Eye (tissue), 1 donor: ENCODE data around the gene S100A1.
"Not testable (repeated sequence)": the region's sequence is repeated elsewhere in the genome, so short reads cannot be mapped to it uniquely, and the experiment has no call there.

Source experiments
- DNase-seq: peaks from one replicate; pipeline ENCODE4 v3.0.0-alpha.2; 2015

Gene S100A1

DNA sequence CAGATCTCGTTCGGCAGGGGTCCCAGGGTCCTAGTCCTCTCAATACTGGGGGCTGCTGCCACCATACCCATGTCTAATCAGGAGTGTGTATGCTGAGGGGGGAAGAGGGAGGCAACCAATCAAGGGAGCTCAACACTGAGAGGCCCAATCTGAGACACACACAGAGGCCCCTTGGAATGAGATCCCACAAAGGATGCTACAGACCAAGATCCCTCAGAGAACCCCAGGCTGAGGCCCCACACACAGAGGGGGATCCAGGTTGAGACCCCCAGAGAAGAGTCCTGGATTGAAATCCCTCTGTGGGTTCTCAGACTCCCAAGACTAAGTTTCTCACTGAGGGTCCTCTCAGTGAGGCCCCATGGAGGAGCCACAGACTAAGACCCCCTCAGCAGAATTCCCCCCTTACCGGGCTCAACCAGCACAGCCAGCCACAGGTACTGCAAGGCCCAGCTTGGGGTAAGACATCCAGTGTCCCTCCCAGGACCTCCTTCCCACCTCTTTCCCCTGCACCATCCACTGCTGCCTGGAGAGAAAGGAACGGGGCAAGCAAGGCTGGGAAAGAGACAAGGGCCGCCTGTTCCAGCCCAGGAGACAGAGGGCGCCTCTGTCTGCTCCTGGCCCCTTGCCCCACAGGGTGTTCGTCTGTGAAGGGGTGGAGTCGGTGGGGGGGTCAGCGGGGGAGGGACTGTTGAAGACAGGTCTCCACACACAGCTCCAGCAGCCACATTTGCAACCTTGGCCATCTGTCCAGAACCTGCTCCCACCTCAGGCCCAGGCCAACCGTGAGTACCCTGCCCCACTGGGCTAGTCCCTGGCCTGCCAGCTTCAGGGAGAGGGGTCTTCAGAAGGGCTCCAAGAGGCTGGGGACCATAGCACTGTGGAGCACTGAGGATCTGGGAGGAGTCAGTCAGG, at the start of gene S100A1:
Gene S100A1 (plus strand): TSS at position 720 of the 912 bp plus-strand sequence. CDS start 2,088 bp downstream, outside the sequence.
- no peak for DNase-seq

DNA sequence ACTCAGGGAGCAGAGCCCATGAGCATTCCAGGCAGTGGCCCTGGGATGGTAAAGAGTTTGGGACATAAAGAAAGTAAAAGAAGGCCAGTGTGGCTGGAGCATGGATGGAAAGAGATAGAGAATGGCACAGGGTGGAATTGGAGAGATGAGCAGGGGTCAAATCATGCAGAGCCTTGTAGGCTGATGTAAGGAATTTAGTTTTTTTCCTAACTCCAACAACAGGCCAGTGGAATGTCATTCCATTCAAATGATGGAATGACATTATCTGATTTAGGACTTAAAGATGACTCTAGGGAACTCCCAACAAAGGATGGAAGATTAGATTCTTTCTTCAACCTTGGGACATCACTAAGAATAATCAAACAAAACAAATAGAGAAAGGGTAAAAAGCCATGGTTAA, 49.7 kb upstream of the S100A1 start:
- DNase-seq, result no peak

DNA sequence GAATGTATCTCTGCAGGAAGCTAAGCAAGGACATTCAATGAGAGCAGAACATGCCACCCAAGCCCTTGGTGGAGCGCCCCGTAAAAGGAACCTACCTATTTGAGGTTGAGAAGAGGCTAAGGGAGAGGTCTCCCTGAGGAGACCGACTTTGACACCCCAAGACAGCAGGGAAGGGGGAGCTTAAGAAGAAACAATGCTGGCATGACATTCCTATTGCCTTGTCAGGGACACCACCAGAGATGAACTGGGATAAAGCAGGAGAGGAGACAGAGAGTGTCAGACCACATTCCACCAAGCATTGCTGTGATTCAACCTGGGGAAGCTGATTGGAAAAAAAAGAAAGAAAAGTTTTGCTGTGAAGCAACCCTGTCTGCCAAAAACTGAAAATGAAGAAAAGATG, 49.3 kb upstream of the S100A1 start:
- no peak for DNase-seq

DNA sequence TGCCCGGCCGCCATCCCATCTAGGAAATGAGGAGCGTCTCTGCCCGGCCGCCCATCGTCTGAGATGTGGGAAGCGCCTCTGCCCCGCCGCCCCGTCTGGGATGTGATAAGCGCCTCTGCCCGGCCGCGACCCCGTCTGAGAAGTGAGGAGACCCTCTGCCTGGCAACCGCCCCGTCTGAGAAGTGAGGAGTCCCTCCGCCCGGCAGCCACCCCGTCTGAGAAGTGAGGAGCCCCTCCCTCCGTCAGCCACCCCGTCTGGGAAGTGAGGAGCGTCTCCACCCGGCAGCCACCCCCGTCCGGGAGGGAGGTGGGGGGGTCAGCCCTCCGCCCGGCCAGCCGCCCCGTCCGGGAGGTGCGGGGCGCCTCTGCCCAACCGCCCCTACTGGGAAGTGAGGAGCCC, 45.4 kb upstream of the S100A1 start:
- DNase-seq, result not testable (repeated sequence)

DNA sequence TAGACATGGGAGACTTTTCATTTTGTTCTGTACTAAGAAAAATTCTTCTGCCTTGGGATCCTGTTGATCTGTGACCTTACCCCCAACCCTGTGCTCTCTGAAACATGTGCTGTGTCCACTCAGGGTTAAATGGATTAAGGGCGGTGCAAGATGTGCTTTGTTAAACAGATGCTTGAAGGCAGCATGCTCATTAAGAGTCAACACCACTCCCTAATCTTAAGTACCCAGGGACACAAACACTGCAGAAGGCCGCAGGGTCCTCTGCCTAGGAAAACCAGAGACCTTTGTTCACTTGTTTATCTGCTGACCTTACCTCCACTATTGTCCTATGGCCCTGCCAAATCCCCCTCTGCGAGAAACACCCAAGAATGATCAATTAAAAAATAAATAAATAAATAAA, 44.7 kb upstream of the S100A1 start:
- not testable (repeated sequence) for DNase-seq

DNA sequence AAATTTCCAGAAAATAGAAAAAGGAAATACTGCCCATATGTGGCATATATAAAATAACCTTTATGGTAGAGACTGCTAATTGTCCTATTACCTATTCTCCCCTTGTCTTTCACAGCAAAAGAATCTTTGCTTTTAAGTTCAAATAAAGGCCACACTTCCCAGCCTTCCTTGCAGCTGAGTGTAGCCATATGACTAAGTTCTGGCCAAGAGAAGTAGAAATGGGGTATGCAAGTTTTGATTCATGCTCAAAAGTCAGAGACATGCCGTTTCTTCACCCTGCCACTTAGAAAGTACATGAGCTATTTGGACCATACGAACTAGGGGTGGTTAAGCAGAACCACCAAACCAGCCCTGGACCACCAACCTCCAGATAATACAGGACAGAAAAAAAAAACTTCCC, 44.3 kb upstream of the S100A1 start:
- DNase-seq, result no peak

DNA sequence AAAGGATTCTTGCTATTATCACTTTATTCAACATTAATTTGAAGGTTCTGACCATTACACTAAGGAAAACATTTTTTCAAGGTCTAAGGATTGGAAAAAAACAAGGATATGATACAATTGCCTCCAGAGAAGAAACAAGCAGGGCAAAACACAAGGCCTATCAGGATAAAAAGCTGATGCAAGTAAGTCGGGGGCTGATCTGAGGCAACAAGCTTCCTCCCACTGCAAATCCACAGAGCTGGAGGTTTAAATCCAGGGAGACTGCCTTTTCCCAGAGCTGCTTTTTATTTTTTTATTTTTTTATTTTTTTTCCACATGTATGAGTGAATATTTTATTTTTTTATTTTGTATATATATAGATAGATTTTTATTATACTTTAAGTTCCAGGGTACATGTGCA, 43.2 kb upstream of the S100A1 start:
- DNase-seq, result no peak

DNA sequence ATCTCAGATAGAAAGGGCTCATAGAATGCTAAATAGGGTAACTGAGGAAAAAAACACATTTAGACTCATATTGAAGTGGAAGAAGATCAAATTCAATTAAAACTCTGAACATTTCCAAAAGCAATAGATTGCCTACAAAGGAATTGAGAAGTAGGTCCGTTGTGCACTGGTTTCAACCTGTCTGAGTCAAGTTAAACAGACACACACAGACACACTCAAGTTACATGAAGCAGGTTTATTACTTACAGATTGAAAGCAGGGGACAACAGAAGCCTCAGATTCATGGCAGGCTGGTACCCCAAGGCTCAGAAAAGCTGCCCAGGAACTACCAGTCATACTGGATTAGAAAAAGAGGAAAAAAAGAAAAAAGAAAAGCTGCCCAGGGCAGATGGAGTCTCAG, 41.9 kb upstream of the S100A1 start:
- DNase-seq, result no peak

DNA sequence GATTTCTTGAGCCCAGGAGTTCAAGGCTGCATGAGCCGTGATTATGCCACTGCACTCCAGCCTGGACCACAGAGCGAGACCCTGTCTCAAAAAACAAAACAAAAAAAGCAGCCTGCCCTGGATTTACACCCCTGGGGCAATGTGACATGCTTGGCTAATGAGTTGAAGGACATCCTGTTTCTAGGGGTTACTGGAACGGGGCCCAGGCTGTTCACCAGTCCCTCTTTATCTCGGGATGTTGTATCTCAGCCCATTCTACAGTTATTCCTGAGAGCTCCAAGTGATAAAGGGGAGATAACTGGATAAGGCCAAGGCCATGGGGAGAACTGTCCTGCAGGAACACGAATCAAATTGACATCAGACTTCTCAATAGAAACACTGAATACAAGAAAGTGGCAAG, 40.9 kb upstream of the S100A1 start:
- DNase-seq, result no peak

DNA sequence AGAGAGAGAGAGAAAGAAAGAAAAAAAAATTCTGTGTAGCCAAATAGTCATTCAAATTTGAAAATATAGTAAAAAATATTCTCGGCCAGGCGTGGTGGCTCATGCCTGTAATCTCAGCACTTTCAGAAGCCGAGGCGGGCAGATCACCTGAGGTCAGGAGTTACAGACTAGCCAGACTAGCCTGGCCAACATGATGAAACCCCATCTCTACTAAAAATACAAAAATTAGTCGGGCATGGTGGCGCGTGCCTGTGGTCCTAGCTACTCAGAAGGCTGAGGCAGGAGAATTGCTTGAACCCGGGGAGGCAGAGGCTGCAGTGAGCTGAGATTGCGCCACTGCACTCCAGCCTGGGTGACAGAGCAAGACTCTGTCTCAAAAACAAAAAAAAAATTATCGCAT, 40.2 kb upstream of the S100A1 start:
- DNase-seq, result not testable (repeated sequence)

DNA sequence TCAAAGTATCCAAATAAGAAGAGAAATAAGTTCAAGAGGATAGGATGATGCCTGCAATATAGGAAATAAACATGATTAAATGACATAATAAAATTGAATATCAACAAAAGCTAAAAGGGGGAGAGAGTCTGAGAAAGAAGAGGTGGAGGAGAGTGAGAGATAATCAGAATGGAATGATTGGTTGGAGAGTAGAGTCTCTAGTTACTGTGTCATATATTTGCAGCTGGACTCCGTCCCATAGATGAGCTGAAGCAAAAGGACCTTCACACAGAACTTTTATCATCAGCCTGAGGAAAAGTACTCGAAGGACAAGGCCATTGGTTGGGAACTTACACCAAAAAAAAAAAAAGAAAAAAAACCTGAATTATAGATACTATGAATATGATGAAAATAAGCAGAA, 39.8 kb upstream of the S100A1 start:
- DNase-seq, result no peak

DNA sequence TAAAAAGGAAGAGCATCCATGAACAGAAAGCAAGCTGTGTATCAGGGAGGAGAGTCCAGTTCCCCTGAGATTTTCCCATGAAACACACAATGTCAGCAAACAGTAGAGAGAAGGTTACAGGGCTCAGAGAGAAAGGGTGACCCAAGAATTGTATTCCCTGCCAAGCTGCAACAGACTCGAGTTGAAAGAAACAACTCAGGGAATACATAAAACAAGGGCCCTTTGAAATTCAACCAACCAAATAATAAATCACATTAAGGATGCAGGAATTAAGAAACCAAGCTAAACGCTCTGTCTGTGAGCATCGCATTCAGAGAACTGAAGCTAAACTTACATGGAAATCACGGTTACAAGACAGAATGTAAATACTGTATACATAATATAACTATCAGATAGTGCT, 35.5 kb upstream of the S100A1 start:
- peak; percentile 14 for DNase-seq

DNA sequence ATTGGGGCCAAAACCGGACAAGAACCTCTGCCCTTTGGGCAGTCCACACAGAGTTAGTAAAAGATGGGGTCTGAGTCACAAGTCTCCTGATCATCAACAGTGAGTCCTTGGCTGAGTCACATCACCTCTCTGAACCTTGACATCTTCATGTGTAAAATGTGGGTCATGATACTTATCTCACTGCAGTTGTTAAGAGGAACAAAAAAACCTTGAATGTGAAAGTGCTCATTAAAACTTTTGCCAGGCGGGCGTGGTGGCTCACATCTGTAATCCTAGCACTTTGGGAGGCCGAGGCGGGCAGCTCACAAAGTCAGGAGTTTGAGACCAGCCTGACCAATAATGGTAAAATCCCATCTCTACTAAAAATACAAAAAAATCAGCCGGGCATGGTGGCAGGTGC, 31.0 kb upstream of the S100A1 start:
- no peak for DNase-seq

DNA sequence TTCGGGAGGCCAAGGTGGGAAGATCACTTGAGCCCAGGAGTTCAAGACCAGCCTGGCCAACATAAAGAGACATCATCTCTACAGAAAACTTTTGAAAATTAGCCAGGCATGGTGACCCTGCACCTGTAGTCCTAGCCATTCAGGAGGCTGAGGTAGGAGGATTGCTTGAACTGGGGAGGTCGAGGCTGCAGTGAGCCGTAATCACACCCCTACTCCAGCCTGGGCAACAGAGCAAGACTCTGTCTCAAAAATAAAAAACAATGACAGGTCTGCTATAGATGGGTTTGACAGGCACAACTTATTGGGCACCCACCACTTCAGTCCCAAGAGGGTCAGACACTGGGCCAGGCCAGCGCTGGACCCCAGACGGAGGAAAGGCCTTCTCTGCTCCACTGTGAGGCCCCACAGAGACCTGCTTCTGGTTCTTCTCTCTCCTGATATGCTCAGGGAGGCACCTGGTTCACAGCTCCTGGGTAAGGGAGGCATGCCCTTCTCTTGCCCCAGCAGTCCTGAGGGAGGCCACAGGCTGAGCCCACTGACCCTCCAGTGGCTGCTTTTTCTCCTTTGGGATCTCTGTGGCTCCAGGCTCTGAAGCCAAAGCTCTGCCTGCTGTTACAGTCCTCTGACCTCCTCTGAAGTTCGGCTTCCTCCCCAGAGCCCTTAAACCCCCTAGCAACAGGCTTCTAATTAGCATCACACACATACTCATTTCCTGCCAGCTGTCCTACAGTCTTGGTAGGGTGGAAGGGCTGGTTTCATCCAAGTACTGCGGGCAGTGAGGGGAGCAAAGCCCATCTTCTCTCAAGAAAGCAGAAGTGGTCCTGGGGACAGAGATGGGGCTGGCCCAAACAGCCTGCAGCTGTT, 29.7 kb upstream of the S100A1 start:
- DNase-seq, result peak; percentile 59

DNA sequence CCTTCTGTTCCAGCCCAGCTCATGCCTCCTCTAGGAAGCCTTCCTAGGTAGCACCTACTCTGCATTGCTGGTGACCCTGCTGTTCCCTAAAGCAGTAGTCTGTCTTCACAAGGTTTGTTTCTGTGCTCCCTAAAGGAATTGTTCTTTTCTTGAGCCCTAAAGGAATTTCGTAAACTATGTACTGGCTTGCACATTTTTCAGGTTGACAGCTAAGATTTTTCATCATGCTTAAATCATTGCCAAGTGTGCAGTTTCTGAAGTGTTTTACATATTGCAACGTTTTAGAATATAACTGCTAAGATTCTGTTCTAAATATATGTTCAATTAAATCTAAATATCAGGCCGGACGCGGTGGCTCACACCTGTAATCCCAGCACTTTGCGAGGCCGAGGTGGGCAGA, 28.4 kb upstream of the S100A1 start:
- no peak for DNase-seq

DNA sequence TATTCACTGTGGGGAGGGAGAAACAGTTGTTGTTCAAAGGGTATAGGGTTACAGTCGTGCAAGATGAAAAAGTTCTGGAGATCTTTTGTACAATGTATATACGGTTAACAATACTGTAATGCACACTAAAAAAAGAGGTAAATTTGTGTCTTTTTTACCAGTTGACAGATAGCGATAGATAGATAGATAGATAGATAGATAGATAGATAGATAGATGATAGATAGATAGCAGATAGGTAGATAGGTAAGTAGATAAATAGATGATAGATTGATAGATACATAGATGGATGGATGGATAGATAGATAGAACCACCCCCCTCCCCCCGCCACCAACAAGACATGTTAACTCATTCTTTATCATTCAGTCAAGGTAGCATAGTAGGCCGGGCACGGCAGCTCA, 25.5 kb upstream of the S100A1 start:
- no peak for DNase-seq

DNA sequence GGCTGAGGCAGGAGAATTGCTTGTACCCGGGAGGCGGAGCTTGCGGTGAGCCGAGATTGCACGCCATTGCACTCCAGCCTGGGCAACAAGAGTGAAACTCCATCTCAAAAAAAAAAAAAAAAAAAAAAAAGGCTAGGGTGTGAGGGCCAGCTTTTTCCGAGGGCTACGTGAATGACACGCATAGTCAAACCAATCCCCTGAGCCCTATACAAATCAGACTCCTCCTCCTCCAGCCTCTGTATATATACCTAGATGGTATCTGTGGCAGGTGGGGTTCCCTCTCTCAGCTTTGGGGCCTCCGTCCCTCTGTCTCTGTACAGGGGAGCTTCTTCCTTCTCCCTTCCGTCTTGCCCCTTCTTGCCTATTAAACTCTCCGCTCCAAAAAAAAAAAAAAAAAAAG, 22.0 kb upstream of the S100A1 start:
- DNase-seq, result no peak

DNA sequence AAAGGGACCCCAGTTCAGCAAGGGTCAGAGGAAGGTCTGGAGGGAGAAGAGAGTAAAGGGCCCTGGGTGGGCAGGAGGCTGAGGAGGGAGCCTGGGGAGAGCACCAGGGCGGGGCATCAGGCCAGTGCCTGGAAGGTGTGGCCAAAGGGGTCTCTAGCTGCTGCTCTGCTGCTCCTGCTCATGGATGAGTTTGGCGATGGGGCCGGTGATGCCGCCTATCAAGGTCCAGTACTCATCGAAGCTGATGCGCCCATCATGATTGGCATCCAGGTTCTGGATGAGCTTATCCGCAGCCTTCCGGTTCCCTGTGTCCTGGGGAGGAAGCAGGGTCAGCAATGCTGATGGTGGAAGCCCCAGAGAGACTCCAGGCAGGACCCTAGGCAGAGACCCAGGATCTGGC, 20.9 kb upstream of the S100A1 start:
- no peak for DNase-seq

DNA sequence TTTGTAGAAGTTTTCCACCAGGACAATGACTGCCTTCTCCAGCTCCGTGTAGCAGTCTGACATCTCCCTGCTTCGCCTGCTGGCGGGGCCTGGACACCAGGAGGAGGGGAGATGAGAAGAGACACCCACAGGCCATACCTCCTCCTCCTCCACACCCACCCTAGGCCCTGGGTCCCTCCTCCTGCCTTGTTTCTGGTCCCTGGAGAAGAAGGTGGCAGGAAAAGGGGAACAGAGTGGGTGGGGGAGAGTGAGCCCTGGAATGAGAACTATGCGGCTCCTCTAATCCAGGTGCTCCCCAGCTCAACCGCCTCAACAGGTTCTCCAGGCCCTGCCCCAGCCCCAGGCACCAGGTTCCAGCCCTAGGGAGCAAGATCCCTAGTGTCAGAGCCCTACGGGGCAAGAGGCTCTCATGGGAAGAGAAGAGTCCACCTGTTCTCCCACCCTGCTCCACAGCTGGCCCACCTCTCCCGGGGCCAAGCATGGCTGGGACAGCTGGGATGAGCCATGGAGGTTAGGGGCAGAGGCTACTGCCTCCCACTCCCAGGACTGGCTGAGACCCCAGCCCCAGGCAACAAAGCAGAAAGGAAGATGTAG, 20.0 kb upstream of the S100A1 start:
- DNase-seq, result no peak

DNA sequence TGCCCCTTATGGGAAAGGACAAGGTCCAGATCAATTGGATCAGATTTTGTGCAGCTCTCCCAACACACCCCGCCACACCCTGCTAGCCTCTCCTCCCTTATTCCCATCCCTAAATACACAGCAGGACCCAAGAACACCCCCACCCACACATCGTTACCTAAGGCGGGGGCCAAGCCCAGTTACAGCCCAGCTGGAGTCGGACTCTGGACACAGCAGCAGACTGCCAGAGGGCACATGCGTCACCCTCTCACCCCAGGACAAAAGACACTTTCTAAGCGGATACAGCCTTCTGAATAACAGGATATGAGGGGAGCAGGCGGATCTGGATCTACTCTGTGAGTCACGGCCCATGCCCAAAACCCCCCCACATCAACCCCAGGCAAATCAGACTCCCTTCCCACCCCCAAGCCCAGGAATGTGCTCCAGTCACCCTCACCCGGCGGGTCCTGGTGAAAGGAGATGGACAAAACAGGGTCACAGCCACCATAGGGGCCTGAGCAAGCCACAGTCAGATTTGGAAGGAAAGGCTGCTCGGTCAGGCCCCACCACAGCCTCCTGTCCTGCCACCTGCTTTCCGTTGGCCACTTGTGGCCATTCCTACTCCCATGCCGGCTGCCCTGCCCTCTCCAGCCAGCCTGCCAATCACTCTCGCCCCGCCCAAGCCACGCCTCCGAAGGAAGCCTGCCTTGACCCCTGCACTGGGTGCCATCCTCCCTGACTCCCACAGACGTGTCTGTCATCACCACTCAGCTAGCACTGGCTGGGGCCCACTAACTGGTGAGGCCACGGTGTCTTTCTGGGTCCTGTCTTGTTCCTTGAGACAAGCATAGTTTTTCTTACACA, 19.3 kb upstream of the S100A1 start:
- DNase-seq, result peak; percentile 56

DNA sequence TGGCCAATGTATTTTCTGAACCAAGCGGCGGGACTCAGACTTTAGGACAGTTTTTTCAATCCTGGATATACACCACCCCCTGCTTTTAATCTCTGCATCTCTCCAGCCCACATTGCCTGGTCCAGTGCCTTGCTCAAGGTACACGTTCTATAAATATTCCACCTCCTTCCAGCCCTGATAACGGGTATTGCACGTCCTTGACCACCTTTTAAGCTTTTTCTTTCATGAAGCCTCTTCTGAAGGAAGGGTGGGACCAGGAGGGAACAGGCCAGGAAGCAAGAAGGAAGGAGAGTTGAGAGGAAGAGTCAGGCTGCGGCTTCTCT, 18.7 kb upstream of the S100A1 start:
- DNase-seq, result no peak

DNA sequence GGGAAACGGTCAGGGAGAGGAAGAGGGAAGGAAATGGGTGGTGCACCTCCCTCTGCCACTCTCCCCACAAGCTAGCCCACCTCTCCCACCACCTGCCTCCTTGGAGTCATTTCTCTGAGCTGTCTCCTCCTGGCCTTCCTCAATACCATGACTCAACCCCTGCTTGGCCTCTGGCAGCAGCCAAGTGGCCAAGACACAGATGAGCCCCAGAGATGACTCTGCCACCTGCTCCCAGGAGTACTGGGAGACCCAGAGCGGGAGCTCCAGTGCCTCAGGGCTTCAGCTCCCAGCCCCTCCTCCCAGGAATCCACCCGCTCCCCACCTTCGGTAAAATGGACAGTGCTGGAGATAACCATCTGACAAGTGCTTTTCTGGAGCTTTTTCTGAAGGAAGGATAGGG, 17.9 kb upstream of the S100A1 start:
- DNase-seq, result no peak

DNA sequence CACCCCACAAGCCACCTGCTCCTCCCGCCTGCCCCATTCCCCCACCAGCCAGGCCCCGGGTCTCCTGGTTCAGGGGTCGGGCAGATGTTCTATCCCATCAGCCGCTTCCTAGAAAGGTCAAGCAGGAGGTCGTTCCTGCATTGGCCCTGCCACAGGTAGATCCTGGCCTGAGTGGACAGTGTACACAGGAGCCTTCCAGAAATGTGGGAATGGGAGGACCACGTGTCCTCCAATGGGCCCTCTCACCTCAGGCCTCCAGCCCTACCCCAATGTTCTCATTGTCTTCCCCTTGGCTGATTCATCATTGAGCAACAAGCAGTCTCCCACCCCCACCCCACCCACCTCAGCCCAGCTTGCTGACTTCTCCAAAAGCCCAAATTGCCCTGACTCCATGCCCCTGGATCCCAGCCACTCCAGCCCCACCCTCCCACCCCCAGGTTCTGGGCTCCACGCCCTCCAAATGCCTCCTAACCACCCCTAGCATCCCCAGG, 17.4 kb upstream of the S100A1 start:
- DNase-seq, result no peak
